HG02759 (cell line): ENCODE measurements around the gene AP3S2.
"Not testable (repeated sequence)": the region's sequence is repeated elsewhere in the genome, so short reads cannot be mapped to it uniquely, and the experiment has no call there.

Experiments used
- ATAC-seq: cut with Tn5 transposase; IDR thresholded peaks from one replicate; pipeline ENCODE4 v1.9.1; 2021; ENCODE audit warnings: mild to moderate bottlenecking, moderate library complexity; ENCODE audit not compliant: unreplicated experiment

The AP3S2 gene

DNA sequence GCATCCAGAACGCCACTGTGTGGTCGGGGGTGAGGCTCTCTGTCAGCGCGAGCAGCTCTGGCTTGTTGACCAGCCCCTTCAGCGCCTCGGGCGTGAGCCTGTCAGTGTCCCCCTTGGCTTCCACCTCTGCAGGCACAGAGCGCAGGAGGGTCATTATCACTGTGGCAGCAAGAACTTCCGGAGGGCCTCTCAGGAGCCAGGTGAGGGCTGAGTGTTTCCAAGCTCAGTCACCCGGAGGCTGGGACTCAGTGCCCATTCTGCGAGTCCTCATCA lies 10.0 kb upstream of the AP3S2 start:
- ATAC-seq = no peak

DNA sequence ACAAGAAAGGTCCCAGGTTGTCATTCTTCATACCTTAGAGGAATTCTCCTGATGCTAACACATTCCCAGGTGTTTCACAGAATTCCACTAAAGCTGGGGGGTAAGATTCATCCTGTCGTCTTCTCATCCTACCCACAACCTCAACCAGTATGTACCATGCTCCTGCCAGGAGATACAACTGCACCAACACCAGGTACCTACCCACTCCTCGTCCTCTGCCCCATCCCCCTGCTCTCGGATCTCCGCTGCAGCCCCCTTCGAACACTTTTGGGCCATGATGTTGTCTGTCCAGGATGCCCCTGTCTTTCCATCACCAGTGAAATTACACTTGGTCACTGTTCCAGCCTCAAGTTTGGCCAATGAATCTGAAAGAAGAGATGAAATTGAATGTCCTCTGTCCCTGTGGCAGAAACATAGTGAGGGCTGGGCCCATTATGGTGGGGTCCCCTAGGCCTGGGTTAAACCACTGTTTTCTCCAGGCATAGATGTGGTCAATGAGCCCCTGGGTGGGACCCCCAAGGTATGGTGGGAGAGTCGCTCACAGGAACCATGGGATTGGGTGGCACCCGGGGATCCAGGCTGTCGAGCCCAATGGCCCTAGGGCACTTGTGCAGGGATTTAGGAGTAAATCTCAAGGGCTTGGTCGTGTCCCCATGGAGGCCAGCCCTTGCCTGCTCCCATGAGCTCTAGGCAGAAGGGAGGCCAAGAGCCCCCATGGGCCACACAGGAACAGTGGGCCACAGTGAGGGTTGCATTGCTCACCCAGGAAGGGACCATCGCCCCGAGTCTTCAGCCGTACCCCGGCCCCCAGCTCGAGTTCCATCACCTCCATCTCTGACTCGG lies 9.4 kb upstream of the AP3S2 start:
- no peak for ATAC-seq

DNA sequence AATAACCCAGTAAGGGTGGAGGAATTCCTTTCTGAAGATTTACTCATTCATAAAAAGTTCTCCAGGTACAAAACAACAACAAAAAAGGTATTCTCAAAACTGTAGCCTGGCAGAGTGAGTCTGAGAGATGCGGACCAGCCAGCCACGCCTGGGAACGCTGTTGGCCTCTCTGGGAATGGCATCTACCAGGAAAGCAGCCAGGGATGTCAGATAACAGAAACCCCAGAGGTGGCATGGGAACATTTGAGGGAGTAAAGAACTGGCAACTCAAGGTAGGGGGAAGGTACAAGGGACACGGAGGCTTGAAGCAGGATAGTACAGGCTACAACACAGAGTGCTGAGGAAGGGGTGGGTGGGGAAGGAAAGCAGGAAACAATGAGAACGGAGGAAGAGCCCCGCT lies 7.1 kb upstream of the AP3S2 start:
- no peak for ATAC-seq

DNA sequence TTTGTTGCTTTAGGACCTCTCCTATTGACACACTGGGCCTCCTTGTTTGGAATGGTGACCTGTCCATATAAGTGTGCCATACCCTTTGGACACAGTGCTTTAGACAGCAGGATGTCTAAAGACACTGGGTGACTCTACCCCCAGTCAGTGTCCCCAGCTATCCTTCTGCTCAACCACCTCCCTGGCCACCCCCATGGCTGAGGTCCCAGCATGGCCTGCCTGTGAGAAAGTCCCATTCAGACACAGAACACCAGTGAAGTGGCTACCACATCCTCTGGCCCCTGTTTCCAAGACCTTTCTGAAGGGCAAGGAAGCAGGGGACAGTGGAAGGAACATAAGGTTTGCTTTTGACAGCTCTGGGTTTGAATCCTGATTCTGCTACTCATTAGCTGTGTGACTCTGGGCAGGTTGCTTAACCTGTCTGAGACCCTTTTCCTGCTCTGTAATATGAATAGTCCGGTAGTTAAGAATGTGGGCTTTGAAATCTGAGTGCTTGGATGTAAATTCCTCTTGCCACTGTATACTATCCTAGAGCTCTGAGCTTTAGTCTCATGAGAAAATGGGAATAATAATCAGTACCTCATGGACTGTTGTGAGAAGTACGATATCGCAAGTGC lies 6.3 kb upstream of the AP3S2 start:
- ATAC-seq = no peak

DNA sequence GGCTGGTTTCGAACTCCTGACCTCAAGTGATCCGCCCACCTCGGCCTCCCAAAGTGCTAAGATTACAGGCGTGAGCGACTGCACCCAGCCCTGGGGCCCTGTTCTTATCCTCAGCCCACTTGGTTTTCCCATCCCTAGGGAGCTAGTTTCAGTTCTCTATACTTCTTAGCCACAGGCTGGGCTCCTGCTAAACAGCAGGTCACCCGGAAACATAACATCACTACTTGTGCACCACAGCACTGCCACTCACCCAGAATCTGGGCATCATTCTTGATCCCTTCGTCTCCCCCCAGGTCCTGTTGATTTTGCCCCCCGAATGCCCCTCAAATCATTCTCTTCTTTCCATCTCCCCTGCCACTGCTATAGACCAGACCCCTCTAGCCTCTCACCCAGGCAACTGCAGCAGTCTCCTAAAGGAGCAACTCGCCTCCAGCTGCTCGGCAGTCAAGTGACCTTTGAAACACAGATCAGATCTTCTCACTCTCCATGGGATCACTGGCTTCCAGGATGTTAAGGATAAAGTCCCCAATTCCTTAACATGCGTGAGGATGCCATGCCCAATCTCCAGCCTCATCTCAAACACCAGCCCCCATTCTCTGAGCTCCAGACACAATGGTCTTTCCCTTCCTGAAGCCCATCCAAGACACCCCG lies 5.6 kb upstream of the AP3S2 start:
- no peak for ATAC-seq

DNA sequence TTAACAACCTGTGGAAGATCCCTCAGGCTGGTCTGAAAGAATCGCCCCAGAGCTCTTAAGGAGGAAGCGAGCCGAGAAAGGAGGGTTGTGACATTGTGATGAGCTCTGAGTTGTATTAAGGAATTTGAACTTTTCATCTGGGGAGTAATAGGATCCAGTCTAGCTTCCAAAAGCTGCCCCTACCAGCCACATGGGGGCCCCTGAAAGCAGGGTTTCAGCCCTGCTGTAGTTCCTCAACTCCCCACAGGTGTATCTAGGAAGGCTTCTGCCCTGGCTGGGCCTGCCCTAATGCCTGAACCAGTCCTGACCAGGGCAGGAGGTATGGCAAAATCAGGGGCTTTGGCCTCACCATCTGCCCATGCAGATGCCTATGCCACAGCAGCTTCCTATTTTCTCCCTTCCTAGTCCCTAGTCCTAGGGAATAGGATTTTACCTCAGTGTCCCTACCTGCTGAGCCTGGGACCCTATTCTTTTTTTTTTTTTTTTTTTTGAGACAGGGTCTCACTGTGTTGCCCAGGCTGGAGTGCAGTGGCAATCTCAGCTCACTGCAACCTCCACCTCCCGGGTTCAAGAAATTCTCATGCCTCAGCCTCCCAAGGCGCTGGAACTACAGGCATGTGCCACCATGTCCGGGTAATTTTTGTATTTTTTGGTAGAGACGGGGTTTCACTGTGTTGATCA lies 5.0 kb upstream of the AP3S2 start:
- peak; percentile 60 for ATAC-seq

DNA sequence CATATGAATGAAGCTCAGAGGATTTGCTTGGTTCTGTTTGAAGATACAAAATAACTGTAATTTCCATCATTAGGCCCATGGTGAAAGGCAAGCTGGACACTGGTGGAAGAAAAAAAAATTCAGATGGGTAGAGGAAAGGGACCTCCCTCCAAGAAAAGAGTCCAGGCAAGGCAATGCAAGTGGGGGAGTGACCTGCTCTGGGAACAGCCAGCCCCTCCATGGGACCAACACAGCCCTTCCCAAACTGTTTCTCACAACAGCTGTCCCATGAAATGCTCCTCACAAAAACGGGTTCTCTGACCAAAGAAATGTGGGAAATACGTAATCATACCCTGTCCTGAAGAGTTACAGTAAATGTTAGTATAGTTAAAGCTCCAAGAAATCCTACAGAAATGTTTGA lies 4.4 kb upstream of the AP3S2 start:
- ATAC-seq = no peak

DNA sequence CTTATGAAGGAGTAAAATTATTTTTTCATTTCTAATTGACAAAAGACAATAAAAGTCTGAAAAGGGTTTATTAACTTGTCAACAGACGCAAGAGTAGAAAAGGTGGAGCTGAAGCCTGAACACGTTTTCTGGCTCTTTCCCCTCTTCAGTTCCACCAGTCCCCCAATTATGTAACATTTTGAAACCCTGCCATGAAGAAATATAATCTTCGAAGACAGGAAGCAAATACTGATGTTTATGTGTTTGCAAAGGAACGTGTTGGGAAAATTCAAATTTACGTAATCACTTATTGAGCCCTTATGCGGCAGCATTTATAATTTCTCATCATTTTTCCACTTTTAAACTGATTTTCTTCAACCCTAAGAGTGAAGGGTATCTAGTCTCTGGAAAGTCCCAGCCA lies 767 bp downstream of the AP3S2 start:
- no peak for ATAC-seq

DNA sequence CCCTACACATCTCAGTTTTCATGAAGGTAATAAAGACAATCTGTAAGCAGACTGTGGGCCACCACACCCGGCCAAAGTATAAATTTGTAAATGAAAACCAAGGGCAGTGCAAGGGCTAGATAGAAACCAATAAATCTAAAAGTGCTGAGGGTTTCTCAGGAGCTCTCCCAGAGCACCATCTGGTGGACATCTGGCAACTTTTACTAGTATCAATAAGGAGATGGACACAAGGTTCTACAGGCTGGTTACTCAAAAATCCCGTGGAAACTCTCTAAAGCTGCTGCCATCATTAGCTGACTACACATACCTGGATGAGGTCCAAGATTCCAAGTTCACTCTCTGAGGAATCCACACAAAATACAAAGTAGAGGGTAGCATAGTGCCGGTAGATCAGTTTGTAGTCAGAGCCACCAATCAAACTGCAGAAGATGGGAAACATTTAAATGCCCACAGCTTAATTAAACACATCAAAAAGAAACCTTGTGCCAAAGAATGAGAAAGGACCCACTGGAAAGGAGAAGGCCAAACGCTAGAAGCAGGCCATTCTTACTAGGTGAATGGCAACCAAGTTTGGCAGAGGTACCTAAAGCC lies 5.5 kb downstream of the AP3S2 start:
- no peak for ATAC-seq

DNA sequence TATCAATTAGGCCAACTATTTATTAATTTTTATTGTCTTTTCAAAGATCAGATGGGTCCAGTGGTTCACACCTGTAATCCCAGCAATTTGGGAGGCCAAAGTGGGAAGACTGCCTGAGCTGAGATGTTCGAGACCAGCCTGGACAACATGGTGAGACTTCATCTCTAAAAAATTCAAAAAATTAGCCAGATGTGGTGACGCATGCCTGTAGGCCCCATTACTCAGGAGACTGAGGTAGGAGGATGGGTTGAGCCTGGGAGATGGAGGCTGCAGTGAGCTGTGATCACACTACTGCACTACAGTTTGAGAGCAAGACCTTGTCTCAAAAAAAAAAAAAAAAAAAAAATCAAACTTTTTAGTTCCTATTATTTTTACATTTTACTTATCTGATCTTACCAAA lies 8.2 kb downstream of the AP3S2 start:
- ATAC-seq = no peak

DNA sequence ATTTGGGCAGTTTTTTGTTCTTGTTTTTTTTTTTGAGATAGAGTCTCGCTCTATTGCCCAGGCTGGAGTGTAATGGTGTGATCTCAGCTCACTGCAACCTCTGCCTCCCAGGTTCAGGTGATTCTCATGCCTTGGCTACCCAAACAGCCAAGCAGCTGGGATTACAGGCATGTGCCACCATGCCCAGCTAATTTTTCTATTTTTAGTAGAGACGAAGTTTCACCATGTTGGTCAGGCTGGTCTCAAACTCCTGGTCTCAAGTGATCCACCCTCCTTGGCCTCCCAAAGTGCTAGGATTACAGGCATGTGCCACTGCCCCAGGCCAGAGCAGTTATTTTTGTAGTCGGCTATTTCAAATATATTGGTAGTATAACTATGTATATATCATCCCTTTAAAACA lies 8.6 kb downstream of the AP3S2 start:
- ATAC-seq = not testable (repeated sequence)

DNA sequence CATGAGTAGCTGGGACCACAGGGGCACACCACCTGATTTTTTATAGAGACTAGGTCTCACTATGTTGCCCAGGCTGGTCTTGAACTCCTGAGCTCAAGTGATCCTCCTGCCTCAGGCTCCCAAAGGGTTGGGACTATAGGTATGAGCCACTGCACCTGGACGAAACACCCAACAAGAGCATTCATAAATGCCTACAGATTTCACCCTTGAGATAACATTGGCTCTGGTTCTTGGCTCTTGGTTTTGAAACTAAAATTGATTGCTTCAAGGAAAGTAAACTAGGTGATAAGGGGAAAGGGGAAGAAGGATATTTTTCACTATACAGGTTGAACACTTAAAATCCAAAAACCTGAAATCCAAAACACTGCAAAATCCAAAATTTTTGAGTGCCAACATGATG lies 10.3 kb downstream of the AP3S2 start:
- ATAC-seq = no peak

DNA sequence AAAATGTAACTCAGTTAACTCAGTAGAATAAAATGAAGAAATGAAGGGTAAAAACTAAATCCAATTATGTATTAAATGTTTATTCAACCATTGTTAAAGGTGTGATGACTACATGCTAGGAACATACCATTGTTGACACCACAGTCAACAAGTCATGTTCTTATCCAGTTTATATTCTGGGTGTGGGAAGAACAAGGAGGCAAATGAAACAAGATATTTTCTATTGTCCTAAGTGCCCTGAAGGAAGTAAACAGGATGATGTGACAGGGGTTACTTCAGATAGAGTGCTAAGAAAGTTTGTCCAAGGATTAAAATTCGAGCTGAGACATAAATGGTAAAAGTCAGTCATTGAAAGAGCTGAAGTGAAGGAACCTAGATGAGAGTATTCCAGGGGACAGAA lies 13.1 kb downstream of the AP3S2 start:
- ATAC-seq = no peak

DNA sequence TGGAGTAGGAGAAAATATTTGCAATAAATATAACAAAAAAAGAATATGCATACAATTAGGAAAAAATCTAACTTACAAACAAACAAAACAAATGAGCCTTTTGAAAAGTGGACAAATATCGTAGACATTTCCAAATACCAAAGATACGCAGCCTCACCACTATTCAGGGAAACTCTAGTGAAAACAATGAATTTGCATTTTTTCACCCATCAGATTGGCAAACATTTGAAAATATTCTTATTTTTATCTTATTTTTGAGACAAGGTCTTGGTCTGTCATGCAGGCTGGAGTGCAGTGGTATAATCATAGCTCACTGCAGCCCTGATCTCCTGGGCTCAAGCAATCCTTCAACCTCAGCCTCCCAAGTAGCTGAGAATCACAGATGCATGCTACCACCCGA lies 15.5 kb downstream of the AP3S2 start:
- ATAC-seq = no peak

DNA sequence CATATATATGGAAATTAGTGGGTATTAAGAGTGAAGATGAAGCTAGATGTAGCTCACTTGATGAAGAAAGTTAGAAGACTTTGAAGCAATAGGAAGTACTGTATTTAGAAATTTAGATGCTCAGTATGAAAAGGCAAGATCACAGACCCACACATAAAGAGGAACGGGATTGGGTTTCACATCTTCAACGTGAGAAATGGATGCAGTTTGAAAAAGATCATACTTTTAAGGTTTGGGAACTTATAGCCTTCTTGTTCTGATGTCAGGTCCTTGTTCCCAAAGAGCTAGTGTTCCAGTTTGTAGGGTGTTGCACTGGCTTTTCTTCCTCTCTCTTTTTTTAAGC lies 16.7 kb downstream of the AP3S2 start:
- ATAC-seq = no peak

DNA sequence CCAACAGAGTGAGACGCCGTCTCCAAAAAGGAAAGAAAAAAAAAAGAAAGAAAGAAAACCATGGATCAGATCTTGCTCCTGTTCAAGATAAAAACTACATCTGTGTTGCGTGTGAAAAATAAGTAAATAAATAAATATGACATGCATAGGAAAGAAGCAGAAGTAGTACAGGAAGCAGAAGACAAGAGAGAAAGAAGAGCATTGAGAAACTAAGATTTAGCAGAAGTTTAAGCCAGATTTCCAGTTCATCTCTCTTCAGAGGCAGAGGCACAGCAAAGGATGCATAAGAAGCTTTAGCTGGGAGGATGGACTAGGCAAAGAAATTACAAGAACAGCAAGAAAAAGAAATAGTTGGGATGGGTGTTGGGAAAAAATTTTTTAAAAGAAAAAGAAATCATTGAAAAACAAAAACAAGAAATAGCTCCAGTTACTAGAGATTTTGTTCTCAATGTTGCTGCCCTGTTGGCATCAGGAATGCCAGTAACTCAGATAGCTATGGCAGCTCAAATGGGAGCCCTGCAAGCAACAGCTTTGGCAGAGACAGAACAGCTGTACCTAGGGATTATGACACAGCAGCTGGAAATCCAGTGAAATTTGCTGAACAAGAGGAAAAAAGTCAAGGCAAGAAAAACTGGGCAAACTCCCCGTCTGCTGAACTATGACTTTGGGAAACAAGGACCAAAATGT lies 17.3 kb downstream of the AP3S2 start:
- ATAC-seq = no peak

DNA sequence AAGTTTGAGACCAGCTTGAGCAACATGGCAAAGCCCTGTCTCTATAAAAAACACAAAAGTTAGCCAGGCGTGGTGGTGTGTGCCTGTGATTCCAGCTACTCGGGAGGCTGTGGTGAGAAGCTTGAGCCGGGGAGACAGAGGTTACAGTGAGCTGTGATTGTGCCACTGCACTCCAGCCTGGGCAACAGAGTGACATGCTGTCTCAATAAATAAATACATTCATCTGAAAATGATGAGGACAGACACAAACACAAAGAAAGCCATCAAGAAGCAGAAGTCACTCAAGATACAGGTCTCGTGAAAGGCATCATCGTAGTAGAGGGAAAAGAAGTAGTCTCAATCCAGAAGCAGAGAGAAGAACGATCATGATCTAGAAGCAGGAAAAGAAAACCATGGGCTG lies 18.1 kb downstream of the AP3S2 start:
- no peak for ATAC-seq

DNA sequence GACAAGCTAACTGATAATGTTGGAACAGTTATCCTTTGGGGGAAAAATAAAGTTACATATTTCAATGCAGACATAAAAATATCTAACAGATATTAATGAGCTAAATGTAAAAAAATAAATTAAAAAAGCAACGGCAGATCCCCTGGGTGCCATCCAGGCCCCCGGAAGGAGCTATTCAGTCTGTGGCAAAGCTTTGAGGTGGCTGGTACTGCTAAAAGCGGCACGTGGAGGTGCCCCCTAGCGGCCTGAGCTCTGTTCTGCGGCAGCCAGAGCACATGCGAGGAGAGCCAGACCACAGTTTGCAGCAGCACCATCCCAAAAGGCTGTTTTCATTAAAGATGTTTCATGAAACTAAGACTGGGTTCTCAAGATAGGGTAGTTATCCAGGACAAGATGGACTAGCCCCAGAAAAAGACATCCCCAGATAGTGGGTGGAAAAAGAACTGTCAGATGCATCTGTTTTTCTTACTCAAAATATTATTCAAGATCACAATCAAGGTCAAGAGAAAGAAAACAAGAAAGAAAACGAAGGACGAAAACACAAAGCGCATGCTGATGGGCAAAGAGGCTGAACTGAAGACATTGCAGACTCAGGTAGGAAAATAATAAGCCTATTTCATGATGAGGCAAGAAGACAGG lies 18.7 kb downstream of the AP3S2 start:
- ATAC-seq = peak; percentile 87

DNA sequence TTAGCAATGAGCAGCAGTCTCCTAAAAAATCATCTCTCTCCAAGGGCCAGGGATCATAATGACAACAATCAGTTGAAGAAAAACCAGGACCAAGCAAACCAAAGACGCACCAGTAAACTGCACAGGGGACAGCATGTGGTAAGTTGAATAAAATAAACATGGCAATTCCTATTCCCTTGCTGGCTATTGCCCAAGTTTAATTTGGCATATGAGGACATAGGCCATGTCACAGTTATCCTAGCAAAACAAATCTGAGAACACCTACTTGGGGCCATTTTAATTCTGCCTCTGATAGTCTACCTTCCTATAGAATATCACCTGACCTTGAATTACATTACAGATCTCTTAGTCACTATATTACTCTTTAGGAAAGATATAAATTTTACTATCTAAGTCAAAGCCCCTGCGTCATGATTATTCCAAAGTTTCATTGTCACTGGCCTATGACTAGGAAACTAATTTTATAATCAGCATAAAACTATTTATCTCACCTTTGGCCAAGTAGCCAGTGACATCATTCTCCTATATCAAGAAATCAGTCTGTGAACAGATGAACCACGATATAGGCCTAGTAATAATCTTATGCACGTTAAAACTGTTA lies 23.0 kb downstream of the AP3S2 start:
- ATAC-seq = no peak

DNA sequence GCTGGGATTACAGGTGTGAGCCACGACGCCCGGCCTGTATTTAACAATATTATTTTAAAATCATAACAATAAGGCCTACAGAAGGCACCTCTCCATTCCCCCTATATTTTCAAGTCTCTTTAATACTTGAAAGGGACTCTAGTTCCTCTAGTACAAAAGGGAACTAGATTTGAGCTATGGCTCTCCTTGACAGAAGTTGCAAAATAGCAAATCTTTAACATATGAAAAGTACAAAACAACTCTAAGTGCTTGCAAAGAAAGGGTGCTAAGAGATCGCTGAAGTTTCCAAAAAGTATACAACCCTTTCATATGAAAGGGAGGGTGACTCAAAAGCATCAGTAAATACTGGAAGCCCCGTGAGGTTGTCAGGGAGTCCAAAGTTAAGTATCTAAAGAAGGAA lies 23.8 kb downstream of the AP3S2 start:
- no peak for ATAC-seq
